ENCODE data around the gene ADCY2. TPM values are rescaled to one million over a fixed set of nuclear protein-coding genes. Genes with fewer than 3 reads are reported as not detected.

ADCY2 gene
- total RNA-seq, 1 experiment from 2014 or later, result 31.3 TPM

DNA sequence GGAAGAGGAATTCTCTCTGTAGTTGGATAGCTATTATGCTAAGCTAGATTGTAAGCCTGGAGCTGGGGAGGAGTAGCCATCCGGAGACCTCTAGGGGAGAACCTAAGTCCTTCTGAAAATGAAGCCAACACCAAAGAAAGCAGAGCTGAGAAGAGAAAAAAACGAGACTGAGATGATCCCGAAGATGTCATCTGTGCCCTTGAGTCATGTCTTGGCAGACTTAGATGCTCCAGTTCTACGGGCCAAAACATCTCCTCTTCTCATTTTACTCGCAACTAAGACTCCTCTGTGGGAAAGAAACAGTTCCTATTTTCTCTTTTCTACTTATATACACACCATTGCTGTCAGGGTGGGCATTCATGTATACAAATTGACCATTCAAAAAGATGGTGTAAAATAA lies 34.3 kb upstream of the ADCY2 start:
- H3K23me2 ChIP-seq (ENCODE audit: insufficient read length, low read depth, low read length, poor library complexity, severe bottlenecking), result no peaks in the 10 kb centered on the region
- H3K27me3 Mint-ChIP-seq (ENCODE audit: low read depth), result no peaks in the 10 kb centered on the region
- peaks cover 0 to 21% (median 12%) of the 10 kb centered on the region in 3 experiments for H3K36me3 Mint-ChIP-seq (ENCODE audit: insufficient read depth in 1 of 3, low read depth in 3 of 3)
- no CpG with 5 or more reads among the region's 5 CpGs for WGBS (ENCODE audit: extremely low coverage, insufficient read length, low lambda C conversion rate)
- no peak overlapping the region for H3K4me3 Mint-ChIP-seq
- no peak overlapping the region for H2BK120ac ChIP-seq (ENCODE audit: low read depth, low read length, poor library complexity, severe bottlenecking)
- no peak for DNase-seq
- no peak overlapping the region for H3K4me2 ChIP-seq (ENCODE audit: insufficient read depth, insufficient read length, low read length)
- H2AK5ac ChIP-seq (ENCODE audit: insufficient read length, low read length), result no peak overlapping the region
- no peak overlapping the region for H4K91ac ChIP-seq (ENCODE audit: insufficient read length, low read depth, low read length)
- H2BK12ac ChIP-seq (ENCODE audit: insufficient read length, low read depth, low read length), result no peak overlapping the region
- no peak overlapping the region for H2BK15ac ChIP-seq (ENCODE audit: low read depth, low read length)
- H3K56ac ChIP-seq (ENCODE audit: insufficient read length, low read depth, low read length), result no peak overlapping the region
- H2BK20ac ChIP-seq (ENCODE audit: low read depth, low read length, poor library complexity, severe bottlenecking), result peak overlapping the region; percentile 62
- no peak overlapping the region for H3K4ac ChIP-seq (ENCODE audit: low read depth, low read length)
- H3K79me1 ChIP-seq (ENCODE audit: insufficient read depth, low read depth, low read length, poor library complexity, severe bottlenecking), result no peaks in the 10 kb centered on the region
- H3K4me1 ChIP-seq (ENCODE audit: insufficient read depth, low read length), result peaks cover 9% of the 10 kb centered on the region; the same call in 1 of the 2 replicates
- no peak overlapping the region for H3K23ac ChIP-seq (ENCODE audit: insufficient read length, low read depth, low read length)
- H3T11ph ChIP-seq (ENCODE audit: low read length), result no peak overlapping the region
- no peaks in the 10 kb centered on the region for H3K9me3 ChIP-seq (ENCODE audit: control insufficient read depth, low read depth, low read length)
- H3K27ac Mint-ChIP-seq, result no peak overlapping the region; a peak in 1 of 7 replicates
- no peaks in the 10 kb centered on the region for H3K27me3 ChIP-seq (ENCODE audit: insufficient read depth, low read length)
- H4K5ac ChIP-seq (ENCODE audit: insufficient read length, low read depth, low read length), result no peak overlapping the region
- TF ChIP-seq, protein P1, sequence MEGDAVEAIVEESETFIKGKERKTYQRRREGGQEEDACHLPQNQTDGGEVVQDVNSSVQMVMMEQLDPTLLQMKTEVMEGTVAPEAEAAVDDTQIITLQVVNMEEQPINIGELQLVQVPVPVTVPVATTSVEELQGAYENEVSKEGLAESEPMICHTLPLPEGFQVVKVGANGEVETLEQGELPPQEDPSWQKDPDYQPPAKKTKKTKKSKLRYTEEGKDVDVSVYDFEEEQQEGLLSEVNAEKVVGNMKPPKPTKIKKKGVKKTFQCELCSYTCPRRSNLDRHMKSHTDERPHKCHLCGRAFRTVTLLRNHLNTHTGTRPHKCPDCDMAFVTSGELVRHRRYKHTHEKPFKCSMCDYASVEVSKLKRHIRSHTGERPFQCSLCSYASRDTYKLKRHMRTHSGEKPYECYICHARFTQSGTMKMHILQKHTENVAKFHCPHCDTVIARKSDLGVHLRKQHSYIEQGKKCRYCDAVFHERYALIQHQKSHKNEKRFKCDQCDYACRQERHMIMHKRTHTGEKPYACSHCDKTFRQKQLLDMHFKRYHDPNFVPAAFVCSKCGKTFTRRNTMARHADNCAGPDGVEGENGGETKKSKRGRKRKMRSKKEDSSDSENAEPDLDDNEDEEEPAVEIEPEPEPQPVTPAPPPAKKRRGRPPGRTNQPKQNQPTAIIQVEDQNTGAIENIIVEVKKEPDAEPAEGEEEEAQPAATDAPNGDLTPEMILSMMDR (conservative IDR thresholded peaks at IDR 0.05), result no peak
- no peaks in the 10 kb centered on the region for H4K20me1 ChIP-seq (ENCODE audit: control insufficient read depth, insufficient read depth, insufficient read length)
- no peak overlapping the region for H2BK5ac ChIP-seq (ENCODE audit: insufficient read length, low read length)
- H4K8ac ChIP-seq (replicated peaks; ENCODE audit: insufficient read length, low read depth, low read length), result no peak overlapping the region
- H2AFZ ChIP-seq (ENCODE audit: low read length), result no peak overlapping the region
- no peak overlapping the region for H3K14ac ChIP-seq (ENCODE audit: insufficient read depth, low read length)
- H3K18ac ChIP-seq (ENCODE audit: insufficient read length, low read depth, low read length), result no peak overlapping the region
- peaks cover 4 to 20% of the 10 kb centered on the region in 2 experiments; a peak in 4 of 5 replicates for H3K9me3 Mint-ChIP-seq
- no peak overlapping the region for H3K27ac ChIP-seq (ENCODE audit: insufficient read length, low read depth, low read length)
- no peak overlapping the region for H3K9ac ChIP-seq (ENCODE audit: extremely low read depth, insufficient read length, low read length)
- no peaks in the 10 kb centered on the region for H3K79me2 ChIP-seq (ENCODE audit: insufficient read depth, low read length)
- peaks cover 29 to 45% of the 10 kb centered on the region in 2 experiments for H3K4me1 Mint-ChIP-seq

Measured in H9 (cell line).